ENCODE measurements around the gene GPR6. TPM values are rescaled to one million over a fixed set of nuclear protein-coding genes. Genes with fewer than 3 reads are reported as not detected.

Gene GPR6
- total RNA-seq, 1 donor from 2014 or later: not detected

Other genes starting within 250 kb of the GPR6 start
- gene WASF1, start 201.4 kb downstream of the GPR6 start, total RNA-seq: 2.1 TPM
- gene CDC40, start 202.1 kb downstream of the GPR6 start, total RNA-seq: 11.0 TPM